Upper lobe of left lung (tissue), 6 donors: ENCODE data around the gene ATP13A4. TPM values are rescaled to one million over a fixed set of nuclear protein-coding genes. Genes with fewer than 3 reads are reported as not detected.

Source experiments
- ATAC-seq, 2 donors: fragments of 200-7000 bp; cut with Tn5 transposase; one replicate each; pipeline ENCODE4 v1.9.1; 2022; ENCODE audit warnings: mild to moderate bottlenecking in 2 of 2, moderate library complexity in 2 of 2; ENCODE audit not compliant: low FRiP score in 2 of 2
- DNase-seq, 2 donors: peaks; one replicate each; pipeline ENCODE4 v3.0.0-alpha.2; 2019 to 2020
- H3K27ac ChIP-seq, 4 donors: fragments of 200-600 bp; sonication (generic); one replicate each; pipeline ENCODE4 v1.5.1; 2016 to 2019
- H3K27me3 ChIP-seq, 4 donors: fragments of 200-600 bp; sonication (generic); one replicate each; pipeline ENCODE4 v1.5.1; 2017 to 2019
- H3K36me3 ChIP-seq, 4 donors: fragments of 200-600 bp; sonication (generic); one replicate each; pipeline ENCODE4 v1.5.1; 2016 to 2019
- H3K4me1 ChIP-seq, 4 donors: fragments of 200-600 bp; sonication (generic); one replicate each; pipeline ENCODE4 v1.5.1; 2018 to 2019
- H3K4me3 ChIP-seq, 4 donors: fragments of 200-600 bp; sonication (generic); one replicate each; pipeline ENCODE4 v1.5.1; 2017 to 2019; ENCODE audit warnings: mild to moderate bottlenecking in 2 of 4, moderate library complexity in 1 of 4
- H3K9me3 ChIP-seq, 4 donors: fragments of 200-600 bp; sonication (generic); one replicate each; pipeline ENCODE4 v1.5.1; 2018 to 2019
- EP300 ChIP-seq, 4 donors: sonication (generic); formaldehyde crosslinking; IDR thresholded peaks; one replicate each; pipeline ENCODE4 v1.5.1; 2017; ENCODE audit warnings: antibody characterized with exemption in 4 of 4, control low read depth in 2 of 4
- POLR2A ChIP-seq, 4 donors: fragments of 450-650 bp; IDR thresholded peaks; one replicate each; pipeline ENCODE4 v1.5.1; 2016 to 2017; ENCODE audit warnings: antibody characterized with exemption in 4 of 4, mild to moderate bottlenecking in 2 of 4
- POLR2AphosphoS5 ChIP-seq, 2 donors: sonication (generic); formaldehyde crosslinking; IDR thresholded peaks; one replicate each; pipeline ENCODE4 v1.5.1; 2017; ENCODE audit warnings: antibody characterized with exemption in 2 of 2
- WGBS, 2 donors: methylation state at CpG; one replicate each; pipeline ENCODE4 v1.1.5; 2017 to 2018; 5-methylcytosine and 5-hydroxymethylcytosine counted together
- total RNA-seq, 6 donors: library from RNA; depleted of rRNA in 4 of 6; stranded (reverse); fragments of >200 nt in 4 of 6; gene quantifications; one replicate each; pipeline versions ENCODE4 v1.1.0 to v1.2.1, GENCODE V29; 2016 to 2021
- TF ChIP-seq, protein P1 (sequence below), 6 experiments: fragments of 450-650 bp in 4 of 6; fragments of 200-600 bp in 2 of 6; sonication (generic) in 2 of 6; IDR thresholded peaks; one replicate each; pipeline ENCODE4 v1.5.1; 2016 to 2019; ENCODE audit warnings: antibody characterized with exemption in 6 of 6
- donor health status: DM: no; HTN: no; CAD: no; lungs with moderate emphysema.
- donor health status: DM: no; HTN: yes; CAD: no; lungs with severe emphysema.

The ATP13A4 gene
- total RNA-seq, 6 donors from 2014 or later: 145 to 407 (median 201) TPM

DNA sequence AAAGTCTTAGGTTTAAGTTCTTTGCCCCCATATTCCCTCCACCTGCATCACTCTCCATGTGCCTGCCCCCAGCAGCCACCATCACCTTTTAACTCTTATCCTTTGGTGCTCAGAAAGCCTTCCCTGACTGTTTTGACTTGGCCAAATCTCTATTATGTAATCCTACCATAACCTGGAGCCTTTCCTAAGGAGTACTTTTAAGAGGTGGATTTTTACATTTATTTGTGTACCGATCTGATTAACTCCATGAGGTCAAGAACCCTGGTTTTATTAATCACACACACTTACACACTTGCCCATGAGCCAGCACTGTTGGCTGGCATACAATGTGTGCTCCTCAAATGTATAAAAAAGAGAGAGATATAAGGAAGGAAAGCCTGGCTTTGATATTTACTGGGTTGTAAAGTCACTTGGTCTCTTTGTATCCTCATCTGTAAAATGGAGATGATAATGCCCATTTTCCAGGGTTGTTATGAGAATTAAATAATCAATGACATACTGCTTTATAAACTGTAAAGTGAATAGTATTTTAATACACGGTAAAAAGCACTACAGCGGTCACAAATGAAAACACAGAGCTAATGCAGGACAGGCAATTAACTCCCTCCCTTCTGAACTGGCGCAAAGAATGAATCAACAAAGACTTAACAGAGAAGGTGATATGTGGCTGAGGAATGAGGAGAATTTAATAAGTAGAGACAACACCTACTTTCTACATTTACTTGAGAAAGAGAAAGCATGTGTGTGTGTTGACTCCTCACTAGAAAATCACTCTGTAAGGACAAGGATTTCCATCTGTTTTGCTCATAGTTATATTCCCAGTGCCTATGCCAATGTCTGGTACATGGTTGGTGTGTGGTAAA is 45.4 kb downstream of the ATP13A4 start:
- TF ChIP-seq EP300 (IDR thresholded peaks at IDR 0.05) (no peak), POLR2A (IDR thresholded peaks at IDR 0.05) (peak in 1 of 4 donors; percentile 1), POLR2AphosphoS5 (IDR thresholded peaks at IDR 0.05) (no peak)
- TF ChIP-seq, protein P1, sequence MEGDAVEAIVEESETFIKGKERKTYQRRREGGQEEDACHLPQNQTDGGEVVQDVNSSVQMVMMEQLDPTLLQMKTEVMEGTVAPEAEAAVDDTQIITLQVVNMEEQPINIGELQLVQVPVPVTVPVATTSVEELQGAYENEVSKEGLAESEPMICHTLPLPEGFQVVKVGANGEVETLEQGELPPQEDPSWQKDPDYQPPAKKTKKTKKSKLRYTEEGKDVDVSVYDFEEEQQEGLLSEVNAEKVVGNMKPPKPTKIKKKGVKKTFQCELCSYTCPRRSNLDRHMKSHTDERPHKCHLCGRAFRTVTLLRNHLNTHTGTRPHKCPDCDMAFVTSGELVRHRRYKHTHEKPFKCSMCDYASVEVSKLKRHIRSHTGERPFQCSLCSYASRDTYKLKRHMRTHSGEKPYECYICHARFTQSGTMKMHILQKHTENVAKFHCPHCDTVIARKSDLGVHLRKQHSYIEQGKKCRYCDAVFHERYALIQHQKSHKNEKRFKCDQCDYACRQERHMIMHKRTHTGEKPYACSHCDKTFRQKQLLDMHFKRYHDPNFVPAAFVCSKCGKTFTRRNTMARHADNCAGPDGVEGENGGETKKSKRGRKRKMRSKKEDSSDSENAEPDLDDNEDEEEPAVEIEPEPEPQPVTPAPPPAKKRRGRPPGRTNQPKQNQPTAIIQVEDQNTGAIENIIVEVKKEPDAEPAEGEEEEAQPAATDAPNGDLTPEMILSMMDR (IDR thresholded peaks at IDR 0.05): no peak
- Histone ChIP-seq H3K27ac (peak overlapping the region in 3 of 4 donors; percentile 18 to 52 (median 20)), H3K9me3 (no peaks in the 10 kb centered on the region), H3K36me3 (peaks cover 0 to 2% (median 0%) of the 10 kb centered on the region in 4 donors), H3K4me3 (peak overlapping the region in 1 of 4 donors; percentile 3), H3K4me1 (peaks cover 0 to 5% (median 1%) of the 10 kb centered on the region in 4 donors), H3K27me3 (no peaks in the 10 kb centered on the region)
- 49 to 62% methylated on average over 4 of the region's 4 CpGs for WGBS, 2 donors
- DNase-seq: no peak
- peak in 1 of 2 donors; percentile 68 for ATAC-seq

- Histone ChIP-seq H3K27me3 (no peaks in the 10 kb centered on the region), H3K4me1 (peaks cover 0 to 8% (median 6%) of the 10 kb centered on the region in 4 donors), H3K36me3 (no peaks in the 10 kb centered on the region), H3K27ac (peak overlapping the region in 1 of 4 donors; percentile 52), H3K4me3 (peak overlapping the region in 1 of 4 donors; percentile 3), H3K9me3 (no peaks in the 10 kb centered on the region)
- DNase-seq (peak in 1 of 2 donors; percentile 35), ATAC-seq (no peak)
- 64 to 89% methylated on average over 2 of the region's 2 CpGs for WGBS, 2 donors
- TF ChIP-seq, protein P1 (IDR thresholded peaks at IDR 0.05): no peak
- TF ChIP-seq POLR2A (IDR thresholded peaks at IDR 0.05) (no peak), POLR2AphosphoS5 (IDR thresholded peaks at IDR 0.05) (no peak), EP300 (IDR thresholded peaks at IDR 0.05) (peak in 1 of 4 donors; percentile 3)
Measured at GRCh38 chr3:193508108-193508507, 46.6 kb downstream of the ATP13A4 start.

GRCh38 chr3:193507566-193507965 is 47.1 kb downstream of the ATP13A4 start:
- 81 to 83% methylated on average over 3 of the region's 3 CpGs for WGBS, 2 donors

GRCh38 chr3:193506921-193507320 is 47.8 kb downstream of the ATP13A4 start:
- H3K27ac ChIP-seq: no peak overlapping the region
- WGBS, 2 donors: 79 to 84% methylated on average over 1 of the region's 1 CpG
- ATAC-seq (no peak), DNase-seq (no peak)
- H3K27me3 ChIP-seq: no peaks in the 10 kb centered on the region
- peaks cover 0 to 12% (median 7%) of the 10 kb centered on the region in 4 donors for H3K4me1 ChIP-seq
- peak overlapping the region in 1 of 4 donors; percentile 3 for H3K4me3 ChIP-seq
- no peaks in the 10 kb centered on the region for H3K36me3 ChIP-seq
- TF ChIP-seq EP300 (IDR thresholded peaks at IDR 0.05) (no peak), POLR2A (IDR thresholded peaks at IDR 0.05) (peak in 1 of 4 donors; percentile 35)
- TF ChIP-seq, protein P1 (IDR thresholded peaks at IDR 0.05): no peak
- no peaks in the 10 kb centered on the region for H3K9me3 ChIP-seq

More at GRCh38 chr3:193507566-193507965, 47.1 kb downstream of the ATP13A4 start:
- peak overlapping the region in 1 of 4 donors; percentile 3 for H3K4me3 ChIP-seq
- no peak for TF ChIP-seq POLR2A (IDR thresholded peaks at IDR 0.05)
- TF ChIP-seq, protein P1 (IDR thresholded peaks at IDR 0.05): no peak
- no peak for TF ChIP-seq EP300 (IDR thresholded peaks at IDR 0.05)
- H3K9me3 ChIP-seq: no peaks in the 10 kb centered on the region
- H3K36me3 ChIP-seq: no peaks in the 10 kb centered on the region
- H3K4me1 ChIP-seq: peaks cover 0 to 12% (median 7%) of the 10 kb centered on the region in 4 donors
- peak overlapping the region in 1 of 4 donors; percentile 4 for H3K27ac ChIP-seq
- ATAC-seq (no peak), DNase-seq (no peak)
- no peaks in the 10 kb centered on the region for H3K27me3 ChIP-seq
